MM.1S (cell line): ENCODE measurements around the gene DUSP23.

Experiments
- EZH2 ChIP-seq: fragments of 300-600 bp; sonication (generic); optimal IDR thresholded peaks from 2 replicates; pipeline ENCODE3; 2017; ENCODE audit warnings: low read depth, mild to moderate bottlenecking, antibody characterized with exemption, low read length, mixed read lengths
- TF ChIP-seq, protein P1 (sequence below): fragments of 300-600 bp; sonication (generic); IDR thresholded peaks from 2 replicates; pipeline ENCODE4 v1.5.1; 2016; ENCODE audit warnings: antibody characterized with exemption, low read length, mixed read lengths

DNA sequence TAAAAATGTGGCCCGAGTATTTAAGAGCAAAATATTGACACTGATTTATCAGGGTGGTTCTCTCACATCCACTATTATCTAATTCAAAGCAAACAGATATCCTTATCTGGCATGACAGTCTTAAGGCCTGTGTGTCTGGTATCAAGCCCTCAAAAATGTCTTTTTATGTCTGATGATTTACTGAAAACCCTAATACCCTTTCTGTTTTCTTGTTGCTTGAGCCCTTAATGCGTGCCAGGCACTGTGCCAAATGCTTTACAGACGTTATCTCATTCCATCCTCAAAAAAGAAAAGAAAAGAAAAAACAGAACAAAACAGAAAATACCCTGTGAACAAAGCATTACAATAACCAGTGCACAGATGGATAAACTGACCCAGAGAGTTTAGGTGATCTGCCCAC lies 5.7 kb downstream of the DUSP23 start:
- TF ChIP-seq, protein P1, sequence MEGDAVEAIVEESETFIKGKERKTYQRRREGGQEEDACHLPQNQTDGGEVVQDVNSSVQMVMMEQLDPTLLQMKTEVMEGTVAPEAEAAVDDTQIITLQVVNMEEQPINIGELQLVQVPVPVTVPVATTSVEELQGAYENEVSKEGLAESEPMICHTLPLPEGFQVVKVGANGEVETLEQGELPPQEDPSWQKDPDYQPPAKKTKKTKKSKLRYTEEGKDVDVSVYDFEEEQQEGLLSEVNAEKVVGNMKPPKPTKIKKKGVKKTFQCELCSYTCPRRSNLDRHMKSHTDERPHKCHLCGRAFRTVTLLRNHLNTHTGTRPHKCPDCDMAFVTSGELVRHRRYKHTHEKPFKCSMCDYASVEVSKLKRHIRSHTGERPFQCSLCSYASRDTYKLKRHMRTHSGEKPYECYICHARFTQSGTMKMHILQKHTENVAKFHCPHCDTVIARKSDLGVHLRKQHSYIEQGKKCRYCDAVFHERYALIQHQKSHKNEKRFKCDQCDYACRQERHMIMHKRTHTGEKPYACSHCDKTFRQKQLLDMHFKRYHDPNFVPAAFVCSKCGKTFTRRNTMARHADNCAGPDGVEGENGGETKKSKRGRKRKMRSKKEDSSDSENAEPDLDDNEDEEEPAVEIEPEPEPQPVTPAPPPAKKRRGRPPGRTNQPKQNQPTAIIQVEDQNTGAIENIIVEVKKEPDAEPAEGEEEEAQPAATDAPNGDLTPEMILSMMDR: no peak
- no peak for TF ChIP-seq EZH2
